SK-N-SH (cell line): Measurements from ENCODE around the gene LARP7. TPM values are rescaled to one million over a fixed set of nuclear protein-coding genes. Genes with fewer than 3 reads are reported as not detected.

Experiments
- CTCF ChIA-PET: fragments of 300-600, 350-600 bp; formaldehyde crosslinking; extraction: SDS; loops from one replicate; lab custom pipeline; 2021; lab: Yijun Ruan, JAX
- POLR2A ChIA-PET: fragments of 350-600 bp; sonication (Branson Sonifier 250); formaldehyde crosslinking; extraction: SDS; loops from one replicate; lab custom pipeline; 2020; ENCODE audit warnings: antibody characterized with exemption, inconsistent platforms; lab: Yijun Ruan, JAX
- DNase-seq: peaks from one replicate; pipeline ENCODE4 v3.0.0; 2012
- H2AFZ ChIP-seq: fragments of 200-600 bp; sonication (generic); 2 replicates; pipeline ENCODE4 v1.8.1; 2016; ENCODE audit warnings: antibody characterized with exemption, mild to moderate bottlenecking, low read depth
- H3F3A ChIP-seq: fragments of 200-600 bp; sonication (generic); replicated peaks from 2 replicates; pipeline ENCODE3; 2016; ENCODE audit warnings: antibody characterized with exemption, mild to moderate bottlenecking; ENCODE audit not compliant: insufficient read depth
- H3K27ac ChIP-seq, 2 experiments: fragments of 200-500 bp in 1 of 2; fragments of 200-600 bp in 1 of 2; sonication (Bioruptor generic) in 1 of 2; sonication (generic), shearing (Covaris generic) in 1 of 2; 2 replicates each; pipeline versions ENCODE4 v1.5.1 to v1.6.1; 2014 to 2016; ENCODE audit warnings: low read depth in 2 of 2, inconsistent platforms in 1 of 2, low read length in 1 of 2, mild to moderate bottlenecking in 1 of 2, mixed read lengths in 1 of 2
- H3K27me3 ChIP-seq: fragments of 200-600 bp; sonication (generic), shearing (Covaris generic); 2 replicates; pipeline ENCODE4 v1.6.1; 2016; ENCODE audit warnings: mixed run types; ENCODE audit not compliant: insufficient read depth
- H3K36me3 ChIP-seq, 2 experiments: fragments of 200-500 bp in 1 of 2; fragments of 200-600 bp in 1 of 2; sonication (Bioruptor generic) in 1 of 2; sonication (generic) in 1 of 2; replicated peaks in 1 of 2; 2 replicates each; pipeline versions ENCODE3 to v1.5.1; 2014 to 2016; ENCODE audit warnings: low read length in 1 of 2, mild to moderate bottlenecking in 1 of 2; ENCODE audit not compliant: insufficient read depth in 2 of 2, control insufficient read depth in 1 of 2
- H3K4me1 ChIP-seq, 2 experiments: fragments of 200-500 bp in 1 of 2; fragments of 200-600 bp in 1 of 2; sonication (Bioruptor generic) in 1 of 2; sonication (generic), shearing (Covaris generic) in 1 of 2; 2 replicates each; pipeline versions ENCODE4 v1.5.1 to v1.6.1; 2014 to 2016; ENCODE audit warnings: low read depth in 1 of 2, low read length in 1 of 2, mixed run types in 1 of 2; ENCODE audit not compliant: insufficient read depth in 2 of 2, control insufficient read depth in 1 of 2
- H3K4me2 ChIP-seq: fragments of 200-600 bp; sonication (generic), shearing (Covaris generic); 2 replicates; pipeline ENCODE4 v1.6.1; 2017; ENCODE audit warnings: mixed run types
- H3K4me3 ChIP-seq, 2 experiments: fragments of 200-500 bp in 1 of 2; fragments of 200-600 bp in 1 of 2; sonication (Bioruptor generic) in 1 of 2; sonication (generic), shearing (Covaris generic) in 1 of 2; 2 replicates each; pipeline versions ENCODE4 v1.5.1 to v1.8.1; 2014 to 2016; ENCODE audit warnings: low read depth in 2 of 2, inconsistent platforms in 1 of 2, low read length in 1 of 2, mild to moderate bottlenecking in 1 of 2, mixed read lengths in 1 of 2, moderate library complexity in 1 of 2
- H3K79me2 ChIP-seq: fragments of 200-600 bp; sonication (generic); 2 replicates; pipeline ENCODE4 v1.8.1; 2017; ENCODE audit warnings: mild to moderate bottlenecking; ENCODE audit not compliant: insufficient read depth
- H3K9ac ChIP-seq: fragments of 200-600 bp; sonication (generic); 2 replicates; pipeline ENCODE4 v1.6.1; 2017; ENCODE audit warnings: mixed run types
- H3K9me2 ChIP-seq: fragments of 200-600 bp; sonication (generic); 2 replicates; pipeline ENCODE4 v1.6.1; 2017; ENCODE audit warnings: mixed run types
- H3K9me3 ChIP-seq: fragments of 200-600 bp; sonication (generic); 2 replicates; pipeline ENCODE4 v1.6.1; 2017; ENCODE audit warnings: mixed run types, mild to moderate bottlenecking, moderate library complexity
- H4K20me1 ChIP-seq: fragments of 200-600 bp; sonication (generic); 2 replicates; pipeline ENCODE4 v1.6.1; 2017; ENCODE audit warnings: mild to moderate bottlenecking, mixed run types; ENCODE audit not compliant: insufficient read depth
- CHD2 ChIP-seq: fragments of 150-350 bp; IDR thresholded peaks from 2 replicates; pipeline ENCODE4 v1.6.1; 2018; ENCODE audit warnings: low read length; ENCODE audit not compliant: partially characterized antibody
- CTCF ChIP-seq: fragments of 200-600 bp; sonication (generic); IDR thresholded peaks from 2 replicates; pipeline ENCODE4 v1.6.1; 2017; ENCODE audit warnings: antibody characterized with exemption, mild to moderate bottlenecking, moderate library complexity
- ELF1 ChIP-seq: IDR thresholded peaks from 2 replicates; pipeline ENCODE4 v1.4.0; 2012
- EP300 ChIP-seq, 2 experiments: IDR thresholded peaks; 2 replicates each; pipeline versions ENCODE4 v1.4.0 to v1.6.1; 2012; ENCODE audit warnings: borderline replicate concordance in 1 of 2, low read depth in 1 of 2, low read length in 1 of 2
- FOXJ3 ChIP-seq: sonication (generic); formaldehyde crosslinking; IDR thresholded peaks from 2 replicates; pipeline ENCODE4 v1.5.1; 2020; ENCODE audit warnings: mild to moderate bottlenecking, missing genetic modification reagents
- FOXM1 ChIP-seq: IDR thresholded peaks from 2 replicates; pipeline ENCODE4 v1.4.0; 2012; ENCODE audit warnings: low read depth, mild to moderate bottlenecking
- GABPA ChIP-seq: IDR thresholded peaks from 2 replicates; pipeline ENCODE4 v1.4.0; 2012; ENCODE audit warnings: low read depth, mild to moderate bottlenecking
- GATA2 ChIP-seq: sonication (generic); formaldehyde crosslinking; IDR thresholded peaks from 2 replicates; pipeline ENCODE4 v1.5.0; 2020; ENCODE audit warnings: mild to moderate bottlenecking, missing genetic modification reagents
- IRF3 ChIP-seq: fragments of 150-350 bp; IDR thresholded peaks from 2 replicates; pipeline ENCODE4 v1.6.1; 2016; ENCODE audit warnings: mild to moderate bottlenecking, low read depth, low read length
- JUND ChIP-seq: IDR thresholded peaks from 2 replicates; pipeline ENCODE4 v1.4.0; 2012
- MXI1 ChIP-seq: IDR thresholded peaks from 2 replicates; pipeline ENCODE4 v1.6.1; 2012; ENCODE audit warnings: mild to moderate bottlenecking, low read depth, low read length, improper control_type of control experiment
- NFIC ChIP-seq: IDR thresholded peaks from 2 replicates; pipeline ENCODE4 v1.4.0; 2012; ENCODE audit warnings: borderline replicate concordance
- NRF1 ChIP-seq: IDR thresholded peaks from 2 replicates; pipeline ENCODE4 v1.6.1; 2012; ENCODE audit warnings: low read depth, mild to moderate bottlenecking, low read length
- PBX3 ChIP-seq: IDR thresholded peaks from 2 replicates; pipeline ENCODE4; 2012
- POLR2AphosphoS5 ChIP-seq: IDR thresholded peaks from 2 replicates; pipeline ENCODE4 v1.6.1; 2012; ENCODE audit warnings: low read depth, low read length
- RCOR1 ChIP-seq: fragments of 150-350 bp; IDR thresholded peaks from 2 replicates; pipeline ENCODE4 v1.6.1; 2017; ENCODE audit warnings: antibody characterized with exemption, low read length
- RFX5 ChIP-seq: IDR thresholded peaks from 2 replicates; pipeline ENCODE4 v1.6.1; 2012; ENCODE audit warnings: mild to moderate bottlenecking, improper control_type of control experiment, low read length
- SIN3A ChIP-seq: IDR thresholded peaks from 2 replicates; pipeline ENCODE4 v1.6.1; 2012; ENCODE audit warnings: low read depth, mild to moderate bottlenecking, low read length, moderate library complexity, borderline replicate concordance
- SMC3 ChIP-seq: IDR thresholded peaks from 2 replicates; pipeline ENCODE4 v1.6.1; 2012; ENCODE audit warnings: low read depth, low read length, improper control_type of control experiment
- TAF1 ChIP-seq: IDR thresholded peaks from 2 replicates; pipeline ENCODE4 v1.6.1; 2012; ENCODE audit warnings: low read depth, mild to moderate bottlenecking, low read length, moderate library complexity, borderline replicate concordance
- TCF12 ChIP-seq: IDR thresholded peaks from 2 replicates; pipeline ENCODE4 v1.4.0; 2012
- TEAD4 ChIP-seq: IDR thresholded peaks from 2 replicates; pipeline ENCODE4 v1.4.0; 2012; ENCODE audit warnings: mild to moderate bottlenecking, borderline replicate concordance; ENCODE audit not compliant: insufficient read depth
- YY1 ChIP-seq: IDR thresholded peaks from 2 replicates; pipeline ENCODE4 v1.4.0; 2012; ENCODE audit warnings: low read depth, mild to moderate bottlenecking
- WGBS: methylation state at CpG from one replicate; pipeline ENCODE4 v1.1.6; 2017; ENCODE audit warnings: low lambda C conversion rate; 5-methylcytosine and 5-hydroxymethylcytosine counted together
- polyA plus RNA-seq, 3 experiments: library from polyadenylated mRNA; depleted of rRNA; stranded (reverse); fragments of >200 nt; gene quantifications; 2 replicates each; pipeline ENCODE4 v1.2.3, GENCODE V29; 2012
- TF ChIP-seq, protein P1 (sequence below): IDR thresholded peaks from 2 replicates; pipeline ENCODE4 v1.4.0; 2012; ENCODE audit warnings: low read depth, borderline replicate concordance
- TF ChIP-seq, protein P2 (sequence below): IDR thresholded peaks from 2 replicates; pipeline ENCODE4 v1.6.1; 2012; ENCODE audit warnings: mild to moderate bottlenecking, low read depth, low read length, moderate library complexity

LARP7 gene
- polyA plus RNA-seq (2012; rRNA removed): 9.4 and 10.5 TPM in 2 replicates
- polyA plus RNA-seq (2012; cell fraction: cytosol; rRNA removed): 14.6 and 25.3 TPM in 2 replicates
- polyA plus RNA-seq (2012; cell fraction: nucleus; rRNA removed): 4.3 and 12.6 TPM in 2 replicates

DNA sequence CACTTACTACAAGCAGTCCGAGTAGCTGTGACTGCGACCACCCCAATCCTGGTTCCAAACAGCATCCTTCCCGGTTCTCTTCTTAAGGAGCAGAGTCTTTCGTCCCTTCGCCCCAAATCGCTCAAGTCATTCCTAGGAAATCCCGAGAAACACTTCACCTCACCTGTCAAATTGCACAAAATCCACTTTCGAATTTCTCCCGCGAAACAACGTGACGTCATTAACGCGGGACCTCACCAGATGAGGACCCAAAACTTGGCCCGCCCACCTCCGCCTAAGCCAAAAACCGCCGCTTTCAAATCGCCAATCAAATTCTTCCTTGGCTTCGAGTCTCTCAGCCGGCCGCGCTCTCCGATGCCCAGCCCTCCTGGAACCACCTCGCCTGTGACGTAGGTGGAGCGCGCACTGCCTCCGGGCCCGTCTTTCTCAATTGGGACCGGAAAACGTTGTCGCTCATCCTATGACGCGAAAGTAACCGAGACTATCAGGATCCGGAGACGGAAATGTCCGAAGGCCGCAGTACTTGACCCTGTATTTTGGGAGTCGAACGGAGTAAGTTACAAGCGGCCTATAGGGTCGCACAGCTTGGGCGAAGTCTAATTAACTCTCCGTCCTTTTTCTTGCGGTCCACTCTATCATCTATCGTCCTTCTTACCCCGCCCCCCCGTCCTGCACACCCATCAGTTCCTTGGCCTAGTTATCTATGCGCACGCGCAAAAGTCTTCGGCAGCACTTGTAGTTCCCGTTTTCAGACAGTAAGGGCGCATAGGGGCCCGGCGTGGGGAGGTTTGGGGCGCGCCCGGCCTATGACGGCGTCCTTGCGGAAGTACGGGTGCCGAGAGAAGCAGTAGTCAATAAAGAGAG lies at the start of gene LARP7, which contains the start of gene ZGRF1:
LARP7 (plus strand) TSS at position 456 of the 864 bp plus-strand sequence. CDS start 7,527 bp downstream, outside the sequence.
ZGRF1 (minus strand) TSS at position 222 of the 864 bp plus-strand sequence. CDS start 3,733 bp downstream, outside the sequence.
- peaks cover 16% of the 10 kb centered on the region for H3F3A ChIP-seq
- WGBS: under 1% methylated on average over 61 of the region's 66 CpGs
- H2AFZ ChIP-seq: peak within 1 kb of the TSS; percentile 94
- peak within 1 kb of the TSS; percentile 96 to 97 for H3K27ac ChIP-seq
- peaks cover 10 to 12% of the 10 kb centered on the region in 2 experiments; a peak in 3 of 4 replicates for H3K4me1 ChIP-seq
- peak within 1 kb of the TSS; percentile 82 to 98 for H3K4me3 ChIP-seq
- H3K9ac ChIP-seq: peak within 1 kb of the TSS; percentile 92
- H3K9me3 ChIP-seq: no peaks in the 10 kb centered on the region
- H4K20me1 ChIP-seq: no peaks in the 10 kb centered on the region
- ChIA-PET CTCF (interaction anchor here (0.6 to 9.5 kb wide), 19 partner anchors 8 to 460 kb away, joined by 3 to 105 read pairs (median 3); no protein-coding TSS in a partner anchor), POLR2A (no interaction called here)
- peaks cover 83% of the 10 kb centered on the region for H3K79me2 ChIP-seq
- H3K36me3 ChIP-seq: peaks cover 0 to 3% of the 10 kb centered on the region in 2 experiments
- peak within 1 kb of the TSS; percentile 86 for H3K4me2 ChIP-seq
- no peaks in the 10 kb centered on the region for H3K9me2 ChIP-seq
- H3K27me3 ChIP-seq: no peaks in the 10 kb centered on the region
- DNase-seq: peak; percentile 86
- TF ChIP-seq TCF12: peak; percentile 10; the same call in 1 of the 2 replicates
- no peak for TF ChIP-seq GATA2
- TF ChIP-seq, protein P1, sequence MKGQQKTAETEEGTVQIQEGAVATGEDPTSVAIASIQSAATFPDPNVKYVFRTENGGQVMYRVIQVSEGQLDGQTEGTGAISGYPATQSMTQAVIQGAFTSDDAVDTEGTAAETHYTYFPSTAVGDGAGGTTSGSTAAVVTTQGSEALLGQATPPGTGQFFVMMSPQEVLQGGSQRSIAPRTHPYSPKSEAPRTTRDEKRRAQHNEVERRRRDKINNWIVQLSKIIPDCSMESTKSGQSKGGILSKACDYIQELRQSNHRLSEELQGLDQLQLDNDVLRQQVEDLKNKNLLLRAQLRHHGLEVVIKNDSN: no peak
- no peak for TF ChIP-seq YY1
- peak; percentile 97 for TF ChIP-seq SIN3A
- TF ChIP-seq POLR2AphosphoS5: peak; percentile 34
- TF ChIP-seq, protein P2, sequence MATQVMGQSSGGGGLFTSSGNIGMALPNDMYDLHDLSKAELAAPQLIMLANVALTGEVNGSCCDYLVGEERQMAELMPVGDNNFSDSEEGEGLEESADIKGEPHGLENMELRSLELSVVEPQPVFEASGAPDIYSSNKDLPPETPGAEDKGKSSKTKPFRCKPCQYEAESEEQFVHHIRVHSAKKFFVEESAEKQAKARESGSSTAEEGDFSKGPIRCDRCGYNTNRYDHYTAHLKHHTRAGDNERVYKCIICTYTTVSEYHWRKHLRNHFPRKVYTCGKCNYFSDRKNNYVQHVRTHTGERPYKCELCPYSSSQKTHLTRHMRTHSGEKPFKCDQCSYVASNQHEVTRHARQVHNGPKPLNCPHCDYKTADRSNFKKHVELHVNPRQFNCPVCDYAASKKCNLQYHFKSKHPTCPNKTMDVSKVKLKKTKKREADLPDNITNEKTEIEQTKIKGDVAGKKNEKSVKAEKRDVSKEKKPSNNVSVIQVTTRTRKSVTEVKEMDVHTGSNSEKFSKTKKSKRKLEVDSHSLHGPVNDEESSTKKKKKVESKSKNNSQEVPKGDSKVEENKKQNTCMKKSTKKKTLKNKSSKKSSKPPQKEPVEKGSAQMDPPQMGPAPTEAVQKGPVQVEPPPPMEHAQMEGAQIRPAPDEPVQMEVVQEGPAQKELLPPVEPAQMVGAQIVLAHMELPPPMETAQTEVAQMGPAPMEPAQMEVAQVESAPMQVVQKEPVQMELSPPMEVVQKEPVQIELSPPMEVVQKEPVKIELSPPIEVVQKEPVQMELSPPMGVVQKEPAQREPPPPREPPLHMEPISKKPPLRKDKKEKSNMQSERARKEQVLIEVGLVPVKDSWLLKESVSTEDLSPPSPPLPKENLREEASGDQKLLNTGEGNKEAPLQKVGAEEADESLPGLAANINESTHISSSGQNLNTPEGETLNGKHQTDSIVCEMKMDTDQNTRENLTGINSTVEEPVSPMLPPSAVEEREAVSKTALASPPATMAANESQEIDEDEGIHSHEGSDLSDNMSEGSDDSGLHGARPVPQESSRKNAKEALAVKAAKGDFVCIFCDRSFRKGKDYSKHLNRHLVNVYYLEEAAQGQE: no peak; the same call in 1 of the 2 replicates
- no peak for TF ChIP-seq FOXJ3 (CRISPR knock-in tag)
- TF ChIP-seq TAF1: peak; percentile 18; the same call in 1 of the 2 replicates
- peak; percentile 64; the same call in 1 of the 2 replicates for TF ChIP-seq RFX5
- no peak; a peak in 1 of 4 replicates for TF ChIP-seq EP300 (IDR thresholded peaks at IDR 0.05; ENCODE audit: borderline replicate concordance in 1 of 2, low read depth in 1 of 2, low read length in 1 of 2)
- peak; percentile 36 for TF ChIP-seq NFIC
- peak; percentile 78 for TF ChIP-seq NRF1
- TF ChIP-seq GABPA: peak; percentile 86
- TF ChIP-seq RCOR1: no peak
- no peak for TF ChIP-seq FOXM1
- TF ChIP-seq JUND: no peak
- no peak for TF ChIP-seq IRF3
- TF ChIP-seq SMC3: no peak
- TF ChIP-seq TEAD4: 0 out of 2 replicates have a peak, but pooled peaks have one; percentile 33
- peak; percentile 44 for TF ChIP-seq CHD2
- TF ChIP-seq PBX3: no peak; the same call in 1 of the 2 replicates
- peak; percentile 79 for TF ChIP-seq MXI1
- peak; percentile 88 for TF ChIP-seq CTCF
- TF ChIP-seq ELF1: peak; percentile 93
